Small intestine (tissue), 7 donors: ENCODE data around the gene RPS15. TPM values are rescaled to one million over a fixed set of nuclear protein-coding genes. Genes with fewer than 3 reads are reported as not detected.

ENCODE experiments used
- DNase-seq, 2 donors: peaks; one replicate each; pipeline versions ENCODE4 v3.0.0 to v3.0.0-alpha.2; 2013
- FAIRE-seq: peaks from 2 replicates; lab custom pipeline; 2012; peaks lifted over from hg19 to GRCh38; lab: Jason Lieb, UNC
- H3K27ac ChIP-seq, 3 donors: one replicate each; pipeline ENCODE4 v1.5.1; 2013; ENCODE audit warnings: low read length in 2 of 3, mild to moderate bottlenecking in 2 of 3, control low read depth in 1 of 3, inconsistent platforms in 1 of 3, low read depth in 1 of 3, moderate library complexity in 1 of 3
- H3K27me3 ChIP-seq, 3 donors: one replicate each; pipeline ENCODE4 v1.6.1; 2013; ENCODE audit warnings: low read length in 3 of 3, inconsistent platforms in 1 of 3; ENCODE audit not compliant: control insufficient read depth in 3 of 3, insufficient read depth in 3 of 3
- H3K36me3 ChIP-seq, 3 donors: one replicate each; pipeline ENCODE4 v1.6.1; 2013; ENCODE audit warnings: low read length in 3 of 3, inconsistent platforms in 1 of 3, low read depth in 1 of 3, mild to moderate bottlenecking in 1 of 3, moderate library complexity in 1 of 3; ENCODE audit not compliant: control insufficient read depth in 3 of 3, insufficient read depth in 2 of 3
- H3K4me1 ChIP-seq, 3 donors: one replicate each; pipeline ENCODE4 v1.6.1; 2013; ENCODE audit warnings: low read length in 2 of 3, inconsistent platforms in 1 of 3, low read depth in 1 of 3, mild to moderate bottlenecking in 1 of 3, moderate library complexity in 1 of 3; ENCODE audit not compliant: control insufficient read depth in 3 of 3, insufficient read depth in 2 of 3
- H3K4me3 ChIP-seq, 3 donors: one replicate each; pipeline ENCODE4 v1.5.1; 2013; ENCODE audit warnings: low read length in 3 of 3, control low read depth in 1 of 3, inconsistent platforms in 1 of 3, low read depth in 1 of 3, mild to moderate bottlenecking in 1 of 3, moderate library complexity in 1 of 3
- H3K9me3 ChIP-seq, 2 donors: one replicate each; pipeline ENCODE4 v1.6.1; 2013; ENCODE audit warnings: low read depth in 1 of 2, low read length in 1 of 2; ENCODE audit not compliant: control insufficient read depth in 2 of 2, insufficient read depth in 1 of 2
- WGBS, 3 donors: extraction: QIAGEN DNeasy Blood & Tissue Kit; methylation state at CpG; one replicate each; pipeline ENCODE4 v1.1.7; 2013; 5-methylcytosine and 5-hydroxymethylcytosine counted together
- polyA plus RNA-seq, 4 donors: library from polyadenylated mRNA; stranded (reverse) in 3 of 4; unstranded in 1 of 4; fragments of 200-250 nt in 3 of 4; fragments of 120-200 nt in 1 of 4; gene quantifications; one replicate each; pipeline versions ENCODE4 v1.2.1 to v1.2.3, GENCODE V29; 2013
- donor health status: healthy with polysubstance abuse.
- donor health status: control.
- donor health status: control.
- donor health status: Bipolar disorder and iron deficiency.
- donor health status: healthy.

RPS15 gene
- polyA plus RNA-seq, 4 donors, result 1,394 to 3,547 (median 2,919) TPM

DNA sequence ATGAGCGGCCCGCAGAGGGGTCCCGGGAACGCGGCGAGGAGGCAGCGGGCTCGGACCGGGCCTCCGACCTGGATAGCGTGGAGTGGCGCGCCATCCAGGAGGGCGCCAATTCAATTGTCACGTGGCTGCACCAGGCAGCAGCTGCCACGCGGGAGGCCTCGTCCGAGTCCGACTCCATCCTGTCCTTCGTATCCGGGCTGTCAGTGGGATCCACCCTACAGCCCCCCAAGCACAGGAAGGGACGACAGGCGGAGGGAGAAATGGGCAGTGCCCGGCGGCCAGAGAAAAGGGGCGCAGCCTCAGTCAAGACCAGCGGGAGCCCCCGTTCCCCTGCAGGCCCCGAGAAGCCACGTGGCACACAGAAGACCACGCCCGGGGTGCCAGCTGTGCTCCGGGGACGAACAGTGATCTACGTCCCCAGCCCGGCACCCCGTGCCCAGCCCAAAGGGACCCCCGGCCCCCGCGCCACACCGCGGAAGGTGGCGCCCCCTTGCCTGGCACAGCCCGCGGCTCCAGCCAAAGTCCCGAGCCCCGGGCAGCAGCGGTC, 30.2 kb downstream of the RPS15 start:
- peak overlapping the region in 1 of 3 donors; percentile 43 for H3K4me3 ChIP-seq
- 4 to 9% (median 8%) methylated on average over 21 to 49 of the region's 49 CpGs for WGBS, 3 donors
- H3K36me3 ChIP-seq, result no peaks in the 10 kb centered on the region
- no peak overlapping the region for H3K27ac ChIP-seq
- H3K27me3 ChIP-seq, result peaks cover 33 to 80% (median 41%) of the 10 kb centered on the region in 3 donors
- FAIRE-seq (no peak), DNase-seq (no peak)
- peaks cover 8 to 46% (median 8%) of the 10 kb centered on the region in 3 donors for H3K4me1 ChIP-seq
- H3K9me3 ChIP-seq, result no peaks in the 10 kb centered on the region

DNA sequence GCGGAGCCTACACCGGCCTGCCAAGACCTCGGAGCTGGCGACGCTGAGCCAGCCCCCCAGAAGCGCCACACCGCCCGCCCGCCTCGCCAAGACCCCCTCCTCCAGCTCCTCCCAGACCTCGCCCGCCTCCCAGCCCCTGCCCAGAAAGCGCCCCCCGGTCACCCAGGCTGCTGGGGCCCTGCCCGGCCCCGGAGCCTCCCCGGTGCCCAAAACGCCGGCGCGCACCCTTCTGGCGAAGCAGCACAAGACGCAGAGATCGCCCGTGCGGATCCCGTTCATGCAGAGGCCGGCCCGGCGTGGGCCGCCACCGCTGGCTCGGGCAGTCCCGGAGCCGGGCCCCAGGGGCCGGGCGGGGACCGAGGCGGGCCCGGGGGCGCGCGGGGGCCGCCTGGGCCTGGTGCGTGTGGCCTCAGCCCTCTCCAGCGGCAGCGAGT, 30.6 kb downstream of the RPS15 start:
- WGBS, 3 donors, result 2 to 3% (median 2%) methylated on average over 26 to 47 of the region's 47 CpGs
- Histone ChIP-seq H3K4me3 (peak overlapping the region in 2 of 3 donors; percentile 2 to 43), H3K36me3 (peaks cover 0 to 4% (median 0%) of the 10 kb centered on the region in 3 donors), H3K27ac (no peak overlapping the region), H3K27me3 (peaks cover 33 to 80% (median 41%) of the 10 kb centered on the region in 3 donors), H3K4me1 (peaks cover 8 to 46% (median 8%) of the 10 kb centered on the region in 3 donors), H3K9me3 (no peaks in the 10 kb centered on the region)
- no peak for FAIRE-seq
- peak in 1 of 2 donors; percentile 54 for DNase-seq

DNA sequence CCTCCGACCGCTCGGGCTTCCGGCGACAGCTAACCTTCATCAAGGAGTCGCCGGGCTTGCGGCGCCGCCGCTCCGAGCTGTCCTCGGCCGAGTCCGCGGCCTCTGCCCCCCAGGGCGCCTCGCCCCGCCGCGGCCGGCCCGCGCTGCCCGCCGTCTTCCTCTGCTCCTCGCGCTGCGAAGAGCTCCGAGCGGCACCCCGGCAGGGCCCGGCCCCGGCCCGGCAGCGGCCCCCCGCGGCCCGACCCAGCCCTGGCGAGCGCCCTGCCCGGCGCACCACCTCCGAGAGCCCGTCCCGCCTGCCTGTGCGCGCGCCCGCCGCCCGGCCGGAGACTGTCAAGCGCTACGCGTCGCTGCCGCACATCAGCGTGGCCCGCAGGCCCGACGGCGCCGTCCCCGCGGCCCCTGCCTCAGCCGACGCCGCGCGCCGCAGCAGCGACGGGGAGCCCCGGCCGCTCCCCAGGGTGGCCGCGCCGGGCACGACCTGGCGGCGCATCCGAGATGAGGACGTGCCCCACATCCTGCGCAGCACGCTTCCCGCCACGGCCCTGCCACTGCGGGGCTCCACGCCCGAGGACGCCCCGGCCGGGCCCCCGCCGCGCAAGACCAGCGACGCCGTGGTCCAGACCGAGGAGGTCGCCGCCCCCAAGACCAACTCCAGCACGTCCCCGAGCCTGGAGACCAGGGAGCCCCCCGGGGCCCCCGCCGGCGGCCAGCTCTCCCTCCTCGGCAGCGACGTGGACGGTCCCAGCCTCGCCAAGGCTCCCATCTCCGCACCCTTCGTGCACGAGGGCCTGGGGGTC, 31.3 kb downstream of the RPS15 start:
- peaks cover 8 to 46% (median 8%) of the 10 kb centered on the region in 3 donors for H3K4me1 ChIP-seq
- 1 to 3% (median 2%) methylated on average over 65 to 117 of the region's 117 CpGs for WGBS, 3 donors
- peak overlapping the region in 1 of 3 donors; percentile 43 for H3K4me3 ChIP-seq
- FAIRE-seq (no peak), DNase-seq (peak in 1 of 2 donors; percentile 59)
- H3K9me3 ChIP-seq, result no peaks in the 10 kb centered on the region
- H3K27ac ChIP-seq, result no peak overlapping the region
- peaks cover 0 to 10% (median 0%) of the 10 kb centered on the region in 3 donors for H3K36me3 ChIP-seq
- peaks cover 33 to 77% (median 41%) of the 10 kb centered on the region in 3 donors for H3K27me3 ChIP-seq

DNA sequence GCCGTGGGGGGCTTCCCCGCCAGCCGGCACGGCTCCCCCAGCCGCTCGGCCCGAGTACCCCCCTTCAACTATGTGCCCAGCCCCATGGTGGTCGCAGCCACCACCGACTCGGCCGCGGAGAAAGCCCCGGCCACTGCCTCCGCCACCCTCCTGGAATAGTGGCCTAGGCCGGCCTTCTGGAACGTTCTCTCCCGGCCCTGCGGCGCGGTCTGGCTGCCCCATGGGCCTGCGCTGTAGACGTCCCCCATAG, 31.8 kb downstream of the RPS15 start:
- H3K36me3 ChIP-seq, result peaks cover 0 to 15% (median 0%) of the 10 kb centered on the region in 3 donors
- FAIRE-seq (no peak), DNase-seq (no peak)
- H3K4me3 ChIP-seq, result peak overlapping the region in 1 of 3 donors; percentile 43
- no peak overlapping the region for H3K27ac ChIP-seq
- peaks cover 33 to 73% (median 41%) of the 10 kb centered on the region in 3 donors for H3K27me3 ChIP-seq
- H3K9me3 ChIP-seq, result no peaks in the 10 kb centered on the region
- H3K4me1 ChIP-seq, result peaks cover 8 to 46% (median 8%) of the 10 kb centered on the region in 3 donors
- 1 to 8% (median 3%) methylated on average over 10 to 22 of the region's 22 CpGs for WGBS, 3 donors

DNA sequence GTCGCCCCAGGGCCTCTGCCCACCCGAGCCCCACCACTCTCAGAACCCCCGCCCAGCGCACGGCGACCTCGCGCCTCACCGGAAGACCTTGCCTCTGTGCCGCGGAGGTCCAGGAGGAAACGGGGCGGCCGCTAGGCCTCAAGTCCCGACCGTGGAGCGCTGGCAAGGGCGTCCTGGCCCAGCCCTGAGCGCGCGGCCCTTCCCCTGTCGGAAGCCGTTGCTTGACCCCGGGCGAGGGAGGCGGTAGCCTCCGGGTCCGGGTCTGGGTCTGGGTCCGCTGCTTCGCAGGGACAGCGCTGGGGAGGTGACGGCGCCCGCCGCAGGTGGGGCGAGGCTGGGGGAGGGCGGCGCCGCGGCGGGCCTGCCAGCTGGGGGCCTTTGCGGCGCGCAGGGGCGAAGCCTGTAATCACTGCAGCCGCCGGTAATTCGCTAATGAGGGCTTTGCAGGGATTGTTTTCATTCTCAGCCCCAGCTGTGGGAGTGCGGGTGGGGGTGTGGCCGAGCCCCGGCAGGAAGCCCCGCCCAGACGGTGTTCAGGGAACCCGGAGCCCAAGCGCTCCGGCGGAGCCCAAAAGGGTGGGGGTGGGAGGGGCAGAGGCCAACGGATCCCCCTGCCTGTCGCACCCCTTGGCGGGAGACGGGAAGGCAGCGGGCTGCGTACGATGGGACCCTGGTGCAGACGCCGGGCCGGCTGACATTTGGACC, 32.3 kb downstream of the RPS15 start:
- H3K9me3 ChIP-seq, result no peaks in the 10 kb centered on the region
- DNase-seq, result peak; percentile 43 to 57
- H3K27ac ChIP-seq, result no peak overlapping the region
- peak overlapping the region; percentile 3 to 43 (median 18) for H3K4me3 ChIP-seq
- H3K36me3 ChIP-seq, result peaks cover 0 to 20% (median 0%) of the 10 kb centered on the region in 3 donors
- peaks cover 8 to 46% (median 8%) of the 10 kb centered on the region in 3 donors for H3K4me1 ChIP-seq
- H3K27me3 ChIP-seq, result peaks cover 33 to 70% (median 36%) of the 10 kb centered on the region in 3 donors
- FAIRE-seq, result no peak
- WGBS, 3 donors, result 1% methylated on average over 52 to 67 of the region's 67 CpGs

DNA sequence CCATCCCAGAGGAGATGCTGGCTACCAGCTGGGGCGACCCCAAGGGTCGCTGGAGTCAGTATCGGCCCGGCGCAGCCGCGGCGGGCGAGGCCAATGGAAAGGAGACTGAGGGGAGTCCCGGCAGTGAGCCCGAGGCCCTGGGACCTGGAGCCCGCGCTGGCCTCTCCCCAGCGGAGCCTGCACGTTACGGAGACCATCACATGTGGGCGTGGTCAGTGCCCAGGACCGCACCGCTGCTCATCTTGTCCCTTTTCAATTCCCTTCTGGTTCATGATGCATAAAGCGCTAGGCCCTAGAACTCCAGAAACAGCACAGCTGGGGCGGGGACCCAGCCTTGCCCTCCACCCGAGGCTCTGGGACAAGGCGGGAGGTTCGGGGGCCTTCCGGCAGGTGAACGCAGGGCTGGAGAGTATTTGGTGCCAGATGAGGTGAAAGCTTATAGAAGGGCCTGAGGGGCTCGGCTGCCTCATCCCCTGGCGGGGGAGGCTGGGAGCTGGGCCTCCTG, 32.9 kb downstream of the RPS15 start:
- Histone ChIP-seq H3K36me3 (peaks cover 0 to 26% (median 2%) of the 10 kb centered on the region in 3 donors), H3K4me3 (peak overlapping the region; percentile 3 to 43 (median 18)), H3K27ac (no peak overlapping the region), H3K9me3 (no peaks in the 10 kb centered on the region), H3K4me1 (peaks cover 8 to 46% (median 8%) of the 10 kb centered on the region in 3 donors), H3K27me3 (peaks cover 33 to 65% (median 34%) of the 10 kb centered on the region in 3 donors)
- FAIRE-seq (no peak), DNase-seq (peak in 1 of 2 donors; percentile 47)
- 1 to 6% (median 5%) methylated on average over 21 to 28 of the region's 28 CpGs for WGBS, 3 donors

DNA sequence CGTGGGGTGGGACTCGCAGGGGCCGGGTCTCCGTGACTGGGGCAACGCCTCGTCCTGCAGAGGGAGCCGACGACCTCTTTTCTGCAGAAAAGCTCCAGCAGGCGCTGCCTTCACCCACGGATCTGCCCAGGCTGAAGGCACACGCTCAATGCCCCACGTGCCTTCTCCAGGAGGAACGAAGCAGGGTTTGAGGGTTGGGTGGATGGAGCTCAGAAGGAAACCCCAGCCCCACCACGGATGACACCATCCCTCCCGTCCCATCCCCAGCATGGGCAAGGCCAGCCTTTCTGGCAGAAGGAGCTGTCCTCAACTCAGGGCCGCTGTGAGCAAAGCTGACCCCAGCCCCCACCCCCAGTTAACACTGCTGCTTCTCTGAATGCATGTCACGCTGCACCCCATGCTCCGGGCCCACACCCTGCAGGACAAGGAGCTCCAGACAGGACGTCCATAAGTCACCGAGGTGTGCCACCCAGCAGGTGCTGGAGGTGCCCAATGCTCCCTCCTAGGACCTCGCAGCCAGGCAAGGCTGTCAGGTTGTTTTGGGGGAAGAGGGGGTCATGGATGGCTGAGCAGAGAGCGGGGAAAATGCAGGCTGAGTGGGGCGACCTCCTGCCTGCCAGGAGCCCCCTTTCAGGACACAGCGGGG, 33.4 kb downstream of the RPS15 start:
- FAIRE-seq (no peak), DNase-seq (peak in 1 of 2 donors; percentile 33)
- WGBS, 3 donors, result 10 to 22% (median 16%) methylated on average over 23 to 24 of the region's 24 CpGs
- Histone ChIP-seq H3K4me3 (peak overlapping the region in 1 of 3 donors; percentile 43), H3K27me3 (peaks cover 28 to 59% (median 29%) of the 10 kb centered on the region in 3 donors), H3K9me3 (no peaks in the 10 kb centered on the region), H3K4me1 (peaks cover 8 to 41% (median 8%) of the 10 kb centered on the region in 3 donors), H3K36me3 (peaks cover 0 to 31% (median 5%) of the 10 kb centered on the region in 3 donors), H3K27ac (no peak overlapping the region)
